Activated CD8-positive, alpha-beta memory T cell treated with anti-CD3 and anti-CD28 coated beads for 24 hours (primary cell): ENCODE data around the gene BCORL1.

Experiments
- DNase-seq: peaks from one replicate; pipeline ENCODE4 v3.0.0-alpha.2; 2020

Gene BCORL1, protein sequence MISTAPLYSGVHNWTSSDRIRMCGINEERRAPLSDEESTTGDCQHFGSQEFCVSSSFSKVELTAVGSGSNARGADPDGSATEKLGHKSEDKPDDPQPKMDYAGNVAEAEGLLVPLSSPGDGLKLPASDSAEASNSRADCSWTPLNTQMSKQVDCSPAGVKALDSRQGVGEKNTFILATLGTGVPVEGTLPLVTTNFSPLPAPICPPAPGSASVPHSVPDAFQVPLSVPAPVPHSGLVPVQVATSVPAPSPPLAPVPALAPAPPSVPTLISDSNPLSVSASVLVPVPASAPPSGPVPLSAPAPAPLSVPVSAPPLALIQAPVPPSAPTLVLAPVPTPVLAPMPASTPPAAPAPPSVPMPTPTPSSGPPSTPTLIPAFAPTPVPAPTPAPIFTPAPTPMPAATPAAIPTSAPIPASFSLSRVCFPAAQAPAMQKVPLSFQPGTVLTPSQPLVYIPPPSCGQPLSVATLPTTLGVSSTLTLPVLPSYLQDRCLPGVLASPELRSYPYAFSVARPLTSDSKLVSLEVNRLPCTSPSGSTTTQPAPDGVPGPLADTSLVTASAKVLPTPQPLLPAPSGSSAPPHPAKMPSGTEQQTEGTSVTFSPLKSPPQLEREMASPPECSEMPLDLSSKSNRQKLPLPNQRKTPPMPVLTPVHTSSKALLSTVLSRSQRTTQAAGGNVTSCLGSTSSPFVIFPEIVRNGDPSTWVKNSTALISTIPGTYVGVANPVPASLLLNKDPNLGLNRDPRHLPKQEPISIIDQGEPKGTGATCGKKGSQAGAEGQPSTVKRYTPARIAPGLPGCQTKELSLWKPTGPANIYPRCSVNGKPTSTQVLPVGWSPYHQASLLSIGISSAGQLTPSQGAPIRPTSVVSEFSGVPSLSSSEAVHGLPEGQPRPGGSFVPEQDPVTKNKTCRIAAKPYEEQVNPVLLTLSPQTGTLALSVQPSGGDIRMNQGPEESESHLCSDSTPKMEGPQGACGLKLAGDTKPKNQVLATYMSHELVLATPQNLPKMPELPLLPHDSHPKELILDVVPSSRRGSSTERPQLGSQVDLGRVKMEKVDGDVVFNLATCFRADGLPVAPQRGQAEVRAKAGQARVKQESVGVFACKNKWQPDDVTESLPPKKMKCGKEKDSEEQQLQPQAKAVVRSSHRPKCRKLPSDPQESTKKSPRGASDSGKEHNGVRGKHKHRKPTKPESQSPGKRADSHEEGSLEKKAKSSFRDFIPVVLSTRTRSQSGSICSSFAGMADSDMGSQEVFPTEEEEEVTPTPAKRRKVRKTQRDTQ (N-terminal part only)

DNA sequence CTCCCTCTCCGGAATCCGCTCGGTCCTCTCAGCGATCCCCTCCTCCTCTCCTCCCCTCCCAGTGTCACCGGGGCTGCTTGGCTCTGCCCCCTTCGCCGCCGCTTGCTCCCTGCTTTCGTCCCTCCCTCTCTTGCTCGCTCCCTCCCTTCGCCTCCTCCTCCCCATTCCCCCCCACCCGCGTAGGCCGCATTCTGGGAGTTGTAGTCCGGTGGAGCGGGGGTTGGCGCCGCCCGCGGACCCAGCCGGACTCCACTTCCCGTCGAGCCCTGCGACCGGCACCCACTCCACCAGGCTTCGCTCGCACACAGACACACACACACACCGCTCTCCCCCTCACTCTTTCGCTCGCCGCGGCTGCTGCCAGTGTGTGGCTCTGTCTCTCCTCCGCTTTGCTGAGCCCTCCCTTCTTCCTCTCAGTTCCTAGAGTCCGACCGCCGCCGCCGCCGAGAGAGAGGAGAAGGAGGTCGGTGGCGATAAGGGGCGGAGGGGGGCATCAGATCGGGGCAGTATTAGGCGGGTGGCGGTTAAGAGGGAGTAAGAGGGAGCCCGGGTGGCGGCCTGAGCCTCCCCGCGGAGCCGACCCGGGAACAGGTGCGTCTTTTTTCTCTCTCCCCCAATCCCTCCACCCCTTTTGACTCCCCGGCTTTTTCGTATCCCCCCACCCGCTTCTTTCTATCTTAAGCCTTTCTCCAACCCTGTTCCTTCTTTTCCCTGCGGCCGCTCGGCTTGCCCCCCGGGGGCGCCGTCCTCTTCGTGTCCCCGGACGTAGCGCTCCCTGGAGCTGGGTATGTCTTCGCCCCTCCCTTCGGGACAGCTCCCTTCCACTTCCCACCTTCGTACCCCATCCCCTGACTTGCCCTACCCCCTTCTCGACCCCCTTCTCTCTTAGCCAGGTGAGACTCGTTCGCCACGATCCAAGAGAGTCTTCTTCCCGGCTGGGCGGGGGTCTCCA lies at the start of gene BCORL1:
TSS of gene BCORL1 (plus strand) at position 336 of the 952 bp plus-strand sequence. CDS start 22,597 bp downstream, outside the sequence.
- DNase-seq: peak; percentile 89

DNA sequence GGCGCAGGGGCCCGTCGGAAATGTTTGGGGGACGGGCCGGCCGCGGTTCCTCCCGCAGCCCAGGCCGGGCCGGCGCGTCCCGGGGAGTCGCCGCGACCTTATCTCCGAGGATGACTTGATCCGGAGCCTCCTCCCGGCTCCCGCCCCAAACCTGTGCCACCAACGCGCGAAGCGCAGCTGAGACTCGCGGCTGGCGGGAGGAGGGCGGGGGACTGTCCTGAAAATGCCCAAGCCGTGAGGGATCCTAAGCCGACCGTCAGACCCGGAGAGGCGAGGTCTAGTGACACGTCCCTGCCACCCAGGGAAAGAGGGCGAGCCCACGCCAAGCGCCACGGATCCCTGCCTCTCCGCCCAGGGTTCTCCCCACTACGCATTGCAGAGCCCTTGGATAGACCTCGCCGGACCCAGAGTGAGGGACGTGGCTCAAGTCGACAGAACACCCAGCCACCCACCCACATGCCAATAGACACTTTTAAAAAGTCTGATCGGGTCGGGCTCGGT lies 49.6 kb upstream of the BCORL1 start:
- no peak for DNase-seq

DNA sequence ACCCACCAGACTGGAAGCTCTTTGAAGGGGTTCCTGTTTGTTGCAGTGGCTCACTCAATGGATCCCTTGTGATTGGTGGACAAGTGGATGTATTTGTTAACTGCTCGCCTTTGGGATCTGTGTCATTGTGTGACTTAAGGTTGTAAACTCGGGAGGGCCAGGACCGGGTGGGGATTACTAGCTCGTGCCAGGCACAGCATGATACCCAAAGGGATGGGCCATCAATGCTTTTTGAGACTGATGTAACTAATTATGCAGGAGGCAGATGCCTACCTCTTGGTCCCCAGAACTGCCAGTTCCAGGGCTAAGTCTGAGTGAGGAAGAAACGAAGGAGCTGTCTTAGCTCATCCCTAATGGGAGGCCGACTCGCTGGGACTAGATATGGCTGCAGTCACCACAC lies 48.7 kb upstream of the BCORL1 start:
- DNase-seq: no peak

DNA sequence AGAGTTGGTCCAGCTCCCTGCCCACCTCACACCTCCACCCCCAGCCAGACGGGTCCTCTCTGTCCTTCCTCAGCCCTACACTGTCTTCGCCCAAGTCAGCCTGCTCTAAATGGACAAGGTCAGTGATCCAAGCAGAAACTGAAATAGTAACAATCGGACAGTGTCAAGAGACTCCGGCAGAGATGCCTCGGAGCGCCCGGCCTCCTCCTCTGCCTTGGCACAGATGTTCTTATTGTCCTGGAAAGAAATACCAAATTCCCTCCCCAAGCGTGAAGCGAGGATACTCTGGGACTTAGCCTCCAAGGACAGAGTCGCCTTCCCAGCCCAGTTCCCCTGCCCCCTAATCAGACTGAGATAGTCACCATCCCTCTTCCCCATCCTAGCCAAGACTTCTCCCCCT lies 48.0 kb upstream of the BCORL1 start:
- no peak for DNase-seq

- no peak for DNase-seq
Observed at GRCh38 chrX:129934952-129935351, 47.5 kb upstream of the BCORL1 start.

DNA sequence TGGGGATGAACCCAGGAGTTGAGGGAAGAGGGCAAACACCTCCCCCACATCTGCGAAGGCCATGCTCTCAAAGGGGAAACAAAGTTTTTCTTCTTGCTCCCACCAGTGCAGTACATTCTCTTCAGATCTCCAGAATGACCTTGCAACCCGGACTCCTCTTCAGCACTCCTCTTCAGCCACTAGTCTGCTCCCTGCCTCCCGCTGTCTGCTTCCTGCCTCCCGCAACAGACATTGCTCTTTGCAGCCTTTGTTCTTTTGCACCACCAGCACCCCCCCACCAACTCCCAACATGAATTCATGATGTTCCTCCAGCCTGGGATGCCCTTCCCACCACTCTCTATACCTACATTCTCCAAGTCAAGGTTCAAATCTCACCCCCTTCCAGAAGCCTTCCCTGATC lies 44.4 kb upstream of the BCORL1 start:
- DNase-seq: no peak

GRCh38 chrX:129939986-129940385 lies 42.4 kb upstream of the BCORL1 start:
- DNase-seq: no peak

DNA sequence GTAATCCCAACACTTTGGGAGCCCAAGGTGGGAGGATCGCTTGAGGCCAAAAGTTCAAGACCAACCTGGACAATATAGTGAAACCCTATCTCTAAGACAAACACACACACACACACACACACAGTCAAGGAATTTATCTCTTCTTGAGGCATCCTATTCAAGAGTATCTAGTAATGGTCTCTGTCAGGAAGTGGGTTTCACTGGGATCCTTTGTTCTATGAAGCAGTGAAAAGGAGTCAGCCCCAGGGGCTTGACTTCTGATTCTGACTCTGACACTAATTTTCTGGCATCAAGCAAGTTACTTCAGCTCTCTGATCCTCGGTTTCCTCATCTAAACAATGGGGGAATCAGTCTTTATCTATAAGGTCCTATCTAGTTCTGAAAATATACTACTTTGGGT lies 41.7 kb upstream of the BCORL1 start:
- no peak for DNase-seq

DNA sequence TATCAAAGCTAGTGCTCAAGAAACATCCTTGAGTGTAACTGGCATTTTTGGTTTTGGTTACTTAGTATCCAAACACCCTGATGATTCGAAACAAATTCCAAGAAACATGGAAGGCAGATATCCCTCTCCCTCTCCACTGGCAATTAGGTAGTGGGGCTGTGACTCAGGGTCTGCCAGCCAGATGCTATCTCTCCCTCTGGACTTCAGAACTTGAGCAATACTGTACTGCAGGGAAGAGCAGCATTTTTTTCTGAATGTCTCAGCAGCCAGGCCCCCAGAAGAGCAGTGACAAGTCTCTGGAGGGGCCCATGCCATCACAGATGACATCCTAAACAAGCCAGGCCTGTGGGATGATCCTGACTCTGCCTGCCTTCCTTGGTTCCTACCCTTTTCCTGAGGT lies 37.3 kb upstream of the BCORL1 start:
- no peak for DNase-seq

DNA sequence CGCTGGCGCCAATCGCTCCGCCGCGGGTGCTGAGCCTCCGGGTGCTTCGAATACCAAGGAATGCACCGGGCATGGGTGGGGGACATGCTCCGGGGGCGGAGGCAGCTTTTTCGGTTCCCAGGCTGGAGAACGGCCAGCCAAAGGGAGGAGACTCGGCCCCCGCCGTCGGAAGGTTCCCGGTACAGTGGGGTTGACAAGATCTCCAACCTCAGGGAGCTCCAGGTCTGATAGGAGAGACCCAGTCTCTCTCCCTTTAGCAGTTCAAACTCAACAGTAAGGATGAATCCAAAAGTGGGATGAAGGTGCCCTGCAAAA lies 29.1 kb upstream of the BCORL1 start:
- DNase-seq: peak; percentile 59

DNA sequence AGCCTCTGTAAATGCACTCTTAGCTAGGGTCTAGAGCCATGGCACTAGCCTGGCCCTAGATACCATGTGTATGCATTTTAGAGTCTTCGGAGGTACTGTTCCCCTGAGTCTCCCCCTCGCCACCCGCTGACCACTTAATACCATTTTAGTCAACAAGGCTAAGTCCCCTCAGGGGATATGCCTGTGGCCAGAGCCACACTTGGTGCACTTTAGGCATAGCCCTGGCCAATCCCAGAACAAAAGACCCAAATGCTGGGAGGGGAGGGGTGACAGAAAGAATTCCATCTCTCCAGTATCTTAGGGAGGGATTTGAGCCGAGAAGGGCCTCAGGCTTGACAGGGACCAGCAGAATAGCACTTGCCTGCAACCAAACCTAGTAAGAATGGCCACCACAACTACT lies 28.6 kb upstream of the BCORL1 start:
- DNase-seq: no peak

DNA sequence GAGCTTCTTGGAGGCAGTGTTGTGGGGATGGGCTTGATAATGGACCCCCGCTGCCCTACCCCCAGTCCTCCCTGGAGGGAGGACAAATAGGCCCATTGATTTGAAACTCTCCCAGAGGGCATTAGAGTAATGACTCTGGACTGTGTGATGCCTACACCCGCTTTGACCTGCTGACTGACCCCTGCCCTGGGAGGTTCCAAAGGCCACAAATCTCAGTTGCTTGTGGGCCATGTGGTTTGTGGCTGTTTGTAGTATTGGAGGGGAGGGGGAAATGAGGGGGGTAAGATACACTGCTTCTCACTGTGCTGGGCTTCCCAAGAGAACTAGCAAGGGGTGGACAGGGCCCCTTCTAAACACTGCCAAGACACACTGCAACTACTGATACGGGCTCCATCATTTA lies 27.6 kb upstream of the BCORL1 start:
- no peak for DNase-seq

DNA sequence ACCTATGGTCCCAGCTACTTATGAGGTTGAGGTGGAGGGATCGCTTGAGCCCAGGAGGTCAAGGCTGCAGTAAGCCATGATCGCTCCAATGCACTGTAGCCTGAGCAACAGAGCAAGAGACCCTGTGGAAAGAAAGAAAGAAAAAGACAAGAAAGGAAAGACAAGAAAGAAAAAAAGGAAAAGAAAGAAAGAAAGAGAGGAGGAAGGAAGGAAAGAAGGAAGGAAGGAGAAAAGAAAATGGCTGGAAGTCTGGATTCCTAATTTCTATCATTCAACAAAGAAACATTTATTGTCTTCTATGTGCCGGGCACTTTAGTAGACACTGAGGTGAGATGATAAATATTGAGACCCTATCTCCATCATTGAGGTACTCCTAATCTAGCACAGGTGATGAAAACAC lies 26.8 kb upstream of the BCORL1 start:
- DNase-seq: no peak

DNA sequence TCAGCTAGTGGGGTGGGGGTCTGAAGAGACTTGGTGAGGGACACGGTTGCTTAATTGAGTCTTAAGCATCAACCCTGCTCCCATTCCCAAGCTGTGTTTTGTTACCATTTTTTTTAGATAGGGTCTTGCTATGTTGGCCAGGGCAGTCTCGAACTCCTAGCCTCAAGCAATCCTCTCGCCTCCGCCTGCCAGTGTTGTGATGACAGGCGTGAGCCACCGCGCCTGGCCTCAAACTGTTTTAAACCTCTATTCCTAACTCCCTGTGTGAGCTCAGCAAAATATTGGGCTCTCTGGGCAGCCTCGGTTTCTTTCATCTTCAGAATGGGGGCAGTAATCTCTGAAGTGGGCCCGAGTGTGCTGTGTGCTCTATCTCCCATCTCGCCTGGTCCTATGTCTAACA lies 26.3 kb upstream of the BCORL1 start:
- DNase-seq: no peak

DNA sequence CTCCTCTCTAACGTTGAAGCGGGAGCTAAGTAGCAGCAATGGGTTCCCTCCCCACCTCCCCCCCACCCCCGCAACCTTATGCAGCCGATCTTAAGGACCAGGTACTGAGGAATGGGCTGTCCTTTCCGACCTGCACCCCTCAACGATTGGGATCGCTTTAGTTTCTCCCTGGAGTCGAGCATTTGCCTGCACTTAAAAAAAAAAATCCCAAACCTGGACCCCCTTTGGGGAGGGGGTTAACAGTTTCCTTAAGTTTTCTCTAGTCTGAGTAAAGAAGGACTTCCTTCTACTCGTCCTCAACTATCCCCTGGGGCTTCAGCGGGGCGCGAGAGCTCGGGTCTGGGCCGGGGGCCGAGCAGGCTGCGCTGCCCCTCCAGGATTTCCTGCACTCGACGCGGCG lies 25.7 kb upstream of the BCORL1 start:
- DNase-seq: no peak

GRCh38 chrX:129957241-129958082 lies 25.0 kb upstream of the BCORL1 start:
- peak; percentile 78 for DNase-seq

DNA sequence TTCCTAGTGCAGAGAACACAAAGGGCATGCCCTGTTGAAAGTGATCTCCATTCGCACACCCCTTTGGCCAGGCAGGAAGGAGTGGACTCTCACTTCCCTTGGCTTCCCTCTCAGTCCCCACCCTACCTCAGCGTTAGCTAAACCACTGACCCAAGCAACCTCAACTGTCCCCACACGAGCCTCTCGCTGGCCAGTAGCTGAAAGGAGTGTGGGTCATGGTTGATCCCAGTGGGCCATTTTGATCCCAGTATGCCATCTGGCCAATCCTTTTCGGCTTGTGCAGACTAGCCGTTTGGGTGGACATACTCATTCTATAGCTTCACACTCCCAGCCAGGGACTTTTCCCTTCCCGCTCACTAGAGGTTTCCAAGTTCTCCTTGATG lies 24.4 kb upstream of the BCORL1 start:
- no peak for DNase-seq

DNA sequence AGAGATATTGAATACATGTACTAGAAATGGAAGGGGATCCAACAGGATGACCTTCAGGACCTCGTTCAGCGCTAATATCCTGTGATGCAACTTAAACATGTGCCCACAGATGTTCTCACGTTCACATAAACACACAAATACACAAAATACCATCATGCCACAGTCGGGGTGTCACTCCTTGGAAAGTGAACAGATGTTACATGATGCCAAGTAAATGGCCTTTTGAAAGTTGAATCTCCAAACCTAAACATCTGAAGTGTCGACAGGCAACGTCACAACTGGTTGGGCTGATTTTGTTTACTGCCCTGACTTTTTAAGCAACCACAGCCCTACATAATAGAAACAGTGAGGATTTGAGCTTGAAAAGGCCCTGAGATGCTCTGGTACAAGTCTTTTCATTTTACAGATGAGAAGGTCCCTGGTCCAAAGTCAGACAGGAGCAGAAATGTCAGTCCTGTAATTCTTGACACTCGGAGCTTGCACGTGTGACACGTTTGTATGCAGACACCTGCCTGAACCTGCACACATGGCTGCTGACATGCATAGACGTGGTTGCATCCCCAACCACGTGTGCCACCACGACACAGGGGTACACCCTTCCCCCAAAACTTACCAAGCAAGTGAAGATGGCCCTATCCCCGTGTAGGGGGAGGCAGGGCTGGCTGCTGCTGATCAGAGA lies 23.5 kb upstream of the BCORL1 start:
- no peak for DNase-seq

DNA sequence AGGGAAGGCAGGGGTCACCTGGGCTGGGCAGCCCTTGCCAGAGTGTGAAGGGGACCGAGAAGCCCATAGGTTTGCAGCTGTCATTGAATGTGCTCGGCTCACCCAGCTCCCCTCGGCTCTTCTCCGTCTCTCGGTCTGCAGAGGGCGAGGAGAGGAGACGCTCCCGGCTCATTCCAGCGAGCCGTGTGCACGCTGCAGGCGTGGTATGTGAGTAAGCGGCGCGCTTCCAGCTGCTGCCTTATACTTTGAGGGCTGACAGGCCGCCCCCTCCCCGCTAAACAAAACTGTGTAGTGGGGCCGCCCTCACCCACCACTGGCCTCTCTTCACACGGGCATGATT lies 23.0 kb upstream of the BCORL1 start:
- no peak for DNase-seq
